WTC11 (cell line): ENCODE data around the gene BDH1.

Experiments
- ARID4B ChIP-seq: sonication (generic); formaldehyde crosslinking; IDR thresholded peaks from 2 replicates; pipeline ENCODE4 v1.8.0; 2023; ENCODE audit warnings: missing genetic modification reagents, mild to moderate bottlenecking, borderline replicate concordance
- CTCF ChIP-seq: fragments of 200-600 bp; IDR thresholded peaks from 2 replicates; pipeline ENCODE4 v1.8.0; 2022; ENCODE audit warnings: antibody characterized with exemption
- NFATC4 ChIP-seq: fragments of 250-450 bp; sonication (Bioruptor Pico); IDR thresholded peaks from 2 replicates; pipeline ENCODE4 v1.9.0; 2021; ENCODE audit warnings: mild to moderate bottlenecking
- PRRX2 ChIP-seq: fragments of 250-450 bp; sonication (Bioruptor Pico); IDR thresholded peaks from 2 replicates; pipeline ENCODE4 v1.8.0; 2021; ENCODE audit warnings: mild to moderate bottlenecking
- SMAD4 ChIP-seq: sonication (generic); formaldehyde crosslinking; IDR thresholded peaks from 2 replicates; pipeline ENCODE4 v1.8.0; 2022; ENCODE audit warnings: mild to moderate bottlenecking, missing genetic modification reagents
- USF2 ChIP-seq: sonication (generic); formaldehyde crosslinking; IDR thresholded peaks from 2 replicates; pipeline ENCODE4 v1.8.1; 2023; ENCODE audit warnings: mild to moderate bottlenecking, missing genetic modification reagents, moderate library complexity

GRCh38 chr3:197484204-197484901 lies 71.4 kb downstream of the BDH1 start:
- no peak for TF ChIP-seq CTCF
- no peak for TF ChIP-seq ARID4B (CRISPR knock-in tag)
- no peak for TF ChIP-seq USF2 (CRISPR knock-in tag)
- TF ChIP-seq PRRX2 (CRISPR knock-in tag): no peak
- no peak for TF ChIP-seq NFATC4 (CRISPR knock-in tag)
- TF ChIP-seq SMAD4 (CRISPR knock-in tag): no peak
